Calu3 (cell line): Measurements from ENCODE around the gene TXNDC17. TPM values are rescaled to one million over a fixed set of nuclear protein-coding genes. Genes with fewer than 3 reads are reported as not detected.

Source experiments
- BruUV-seq: library from RNA; stranded (reverse); fragments of 400-500 nt; replicated peaks from 2 replicates; lab custom pipeline; 2021; lab: Mats Ljungman, UMichigan
- CTCF ChIA-PET: fragments of 300-600 bp; sonication (Branson Sonifier 250); formaldehyde crosslinking; loops from one replicate; lab custom pipeline; 2022; ENCODE audit warnings: antibody characterized with exemption; lab: Charles Lee
- DNase-seq: peaks from one replicate; pipeline ENCODE4 v3.0.0; 2022
- H3K27ac Mint-ChIP-seq: one replicate; pipeline ENCODE4 v1.8.0; 2022; ENCODE audit warnings: mixed read lengths; ENCODE audit not compliant: unreplicated experiment
- H3K27me3 Mint-ChIP-seq: one replicate; pipeline ENCODE4 v1.8.0; 2022; ENCODE audit warnings: mixed read lengths; ENCODE audit not compliant: unreplicated experiment
- H3K36me3 Mint-ChIP-seq: one replicate; pipeline ENCODE4 v1.8.0; 2022; ENCODE audit warnings: mild to moderate bottlenecking, moderate library complexity, mixed read lengths; ENCODE audit not compliant: insufficient read depth, unreplicated experiment
- H3K4me1 Mint-ChIP-seq: one replicate; pipeline ENCODE4 v1.8.0; 2022; ENCODE audit warnings: mild to moderate bottlenecking, low read depth, mixed read lengths; ENCODE audit not compliant: unreplicated experiment
- H3K4me3 Mint-ChIP-seq: one replicate; pipeline ENCODE4 v1.8.0; 2022; ENCODE audit warnings: mild to moderate bottlenecking, low read depth, moderate library complexity, mixed read lengths; ENCODE audit not compliant: unreplicated experiment
- H3K9me3 Mint-ChIP-seq: one replicate; pipeline ENCODE4 v1.8.0; 2022; ENCODE audit warnings: low read depth, mixed read lengths; ENCODE audit not compliant: unreplicated experiment
- CTCF ChIP-seq: fragments of 200-600 bp; IDR thresholded peaks from one replicate; pipeline ENCODE4 v1.8.0; 2022; ENCODE audit warnings: antibody characterized with exemption; ENCODE audit not compliant: unreplicated experiment
- intact Hi-C: fragments of 100-400 bp; cut with micrococcal nuclease; formaldehyde crosslinking; loops from one replicate; pipeline ENCODE4 v1.10.0; 2022; ENCODE audit not compliant: unreplicated experiment
- total RNA-seq: library from RNA; stranded (reverse); gene quantifications from 2 replicates; pipeline ENCODE4 v1.2.3, GENCODE V29; 2022

Gene TXNDC17
- total RNA-seq, 1 experiment from 2014 or later = 105 TPM

GRCh38 chr17:6596081-6596480, 44.8 kb upstream of the TXNDC17 start:
- no peak for TF ChIP-seq CTCF
- Mint-ChIP-seq H3K27ac (no peak overlapping the region), H3K9me3 (no peaks in the 10 kb centered on the region), H3K36me3 (peaks cover 12% of the 10 kb centered on the region), H3K4me3 (no peak overlapping the region), H3K27me3 (no peaks in the 10 kb centered on the region), H3K4me1 (peaks cover 24% of the 10 kb centered on the region)
- BruUV-seq = no TSS peak
- intact Hi-C loops = loop anchor here (10.0 kb wide), 1 partner anchor 121 kb away; no protein-coding TSS in a partner anchor
- no peak for DNase-seq
- CTCF ChIA-PET = interaction anchor here (0.6 kb wide), 1 partner anchor 125 kb away, joined by 6 read pairs; no protein-coding TSS in a partner anchor

- Mint-ChIP-seq H3K9me3 (no peaks in the 10 kb centered on the region), H3K4me1 (peaks cover 20% of the 10 kb centered on the region), H3K36me3 (peaks cover 11% of the 10 kb centered on the region), H3K27ac (no peak overlapping the region), H3K4me3 (no peak overlapping the region), H3K27me3 (no peaks in the 10 kb centered on the region)
- TF ChIP-seq CTCF = no peak
- BruUV-seq = no TSS peak
- CTCF ChIA-PET = no interaction called here
- DNase-seq = no peak
- intact Hi-C loops = loop anchor here (10.0 kb wide), 1 partner anchor 122 kb away; no protein-coding TSS in a partner anchor
Measured at GRCh38 chr17:6596511-6596910, 44.3 kb upstream of the TXNDC17 start.

- peaks cover 11% of the 10 kb centered on the region for H3K36me3 Mint-ChIP-seq
- CTCF ChIA-PET = no interaction called here
- H3K27ac Mint-ChIP-seq = no peak overlapping the region
Measured at GRCh38 chr17:6596941-6597340, 43.9 kb upstream of the TXNDC17 start.

GRCh38 chr17:6597727-6598126, 43.1 kb upstream of the TXNDC17 start:
- CTCF ChIA-PET = no interaction called here
- no peak overlapping the region for H3K27ac Mint-ChIP-seq
- H3K4me3 Mint-ChIP-seq = no peak overlapping the region
- no TSS peak for BruUV-seq
- TF ChIP-seq CTCF = no peak
- DNase-seq = no peak
- H3K36me3 Mint-ChIP-seq = peaks cover 11% of the 10 kb centered on the region
- no peaks in the 10 kb centered on the region for H3K27me3 Mint-ChIP-seq
- intact Hi-C loops = loop anchor here (10.0 kb wide), 1 partner anchor 123 kb away; no protein-coding TSS in a partner anchor
- no peaks in the 10 kb centered on the region for H3K9me3 Mint-ChIP-seq
- H3K4me1 Mint-ChIP-seq = peaks cover 7% of the 10 kb centered on the region

More at GRCh38 chr17:6596941-6597340, 43.9 kb upstream of the TXNDC17 start:
- H3K9me3 Mint-ChIP-seq = no peaks in the 10 kb centered on the region
- intact Hi-C loops = loop anchor here (10.0 kb wide), 1 partner anchor 122 kb away; no protein-coding TSS in a partner anchor
- no peak for DNase-seq
- H3K27me3 Mint-ChIP-seq = no peaks in the 10 kb centered on the region
- BruUV-seq = no TSS peak
- TF ChIP-seq CTCF = no peak
- peaks cover 15% of the 10 kb centered on the region for H3K4me1 Mint-ChIP-seq
- no peak overlapping the region for H3K4me3 Mint-ChIP-seq
